Mucosa of descending colon (tissue), 3 donors: Measurements from ENCODE around the gene IBTK. TPM values are rescaled to one million over a fixed set of nuclear protein-coding genes. Genes with fewer than 3 reads are reported as not detected.
A peak's percentile ranks its signal among the peaks of the same experiment; 100 is the strongest.

Experiments used
- ATAC-seq: fragments of 200-7000 bp; cut with Tn5 transposase; one replicate; pipeline ENCODE4 v1.9.1; 2020; ENCODE audit warnings: mild to moderate bottlenecking, moderate library complexity
- DNase-seq, 3 donors: peaks; one replicate each; pipeline ENCODE4 v3.0.0-alpha.2; 2020
- H3K36me3 ChIP-seq: fragments of 200-600 bp; one replicate; pipeline ENCODE4 v1.8.0; 2021; ENCODE audit warnings: low read depth, mild to moderate bottlenecking
- H3K4me1 ChIP-seq: fragments of 200-600 bp; one replicate; pipeline ENCODE4 v1.8.0; 2021; ENCODE audit warnings: low read depth, mild to moderate bottlenecking
- H3K4me3 ChIP-seq: fragments of 200-600 bp; one replicate; pipeline ENCODE4 v1.8.0; 2021; ENCODE audit warnings: mild to moderate bottlenecking
- H3K9me3 ChIP-seq: fragments of 200-600 bp; one replicate; pipeline ENCODE4 v1.8.0; 2021; ENCODE audit warnings: mild to moderate bottlenecking
- intact Hi-C, 2 donors: fragments of 100-400 bp; cut with DNase I in 1 of 2; cut with micrococcal nuclease in 1 of 2; formaldehyde crosslinking; loops; one replicate each; pipeline versions ENCODE4 v1.11.0 to v1.11.1; 2022; cut with DNase I, micrococcal nuclease
- total RNA-seq, 3 donors: library from RNA; stranded (reverse); fragmentation: NEBNext Ultra II Directional in 2 of 3; extraction: Animal tissue kit (Norgen Biotek cat#: 25700) in 2 of 3; gene quantifications; one replicate each; pipeline versions ENCODE4 v1.2.1 to v1.2.4, GENCODE V29; 2021 to 2023
- TF ChIP-seq, protein P1 (sequence below): fragments of 200-600 bp; IDR thresholded peaks from one replicate; pipeline ENCODE4 v1.8.0; 2022; ENCODE audit warnings: antibody characterized with exemption, mild to moderate bottlenecking
- donor health status: DM: no; HTN: no; CAD: no; lungs with moderate emphysema.
- donor health status: DM: no; HTN: no; CAD: no.
- donor health status: DM: no; HTN: yes; CAD: no.

Gene IBTK
- total RNA-seq, 3 donors from 2014 or later = 30.6 to 42.9 (median 32.8) TPM

DNA sequence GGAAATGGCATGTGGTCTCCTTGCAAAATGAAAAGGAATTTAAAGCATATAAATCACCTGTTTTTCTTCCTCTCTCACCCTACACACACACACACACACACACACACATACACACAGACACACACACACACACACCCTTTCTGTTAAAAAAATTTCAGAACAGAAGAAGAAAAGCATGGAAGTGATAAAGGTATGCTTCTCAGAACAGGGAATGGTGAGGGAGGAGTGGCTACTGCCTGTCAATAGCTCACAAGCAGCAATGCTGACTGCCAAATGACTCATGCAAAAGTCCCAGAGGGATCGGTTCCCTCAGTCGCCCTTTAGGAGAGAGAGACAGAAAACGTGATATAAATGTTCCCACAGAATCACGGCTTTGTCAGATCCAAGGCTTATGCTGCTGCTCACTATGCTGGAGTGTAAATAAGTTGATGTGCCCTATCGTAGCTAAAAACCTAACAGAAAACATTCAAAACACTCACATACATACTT lies 102.6 kb downstream of the IBTK start:
- no peaks in the 10 kb centered on the region for H3K36me3 ChIP-seq
- ATAC-seq = peak; percentile 82
- H3K9me3 ChIP-seq = no peaks in the 10 kb centered on the region
- TF ChIP-seq, protein P1, sequence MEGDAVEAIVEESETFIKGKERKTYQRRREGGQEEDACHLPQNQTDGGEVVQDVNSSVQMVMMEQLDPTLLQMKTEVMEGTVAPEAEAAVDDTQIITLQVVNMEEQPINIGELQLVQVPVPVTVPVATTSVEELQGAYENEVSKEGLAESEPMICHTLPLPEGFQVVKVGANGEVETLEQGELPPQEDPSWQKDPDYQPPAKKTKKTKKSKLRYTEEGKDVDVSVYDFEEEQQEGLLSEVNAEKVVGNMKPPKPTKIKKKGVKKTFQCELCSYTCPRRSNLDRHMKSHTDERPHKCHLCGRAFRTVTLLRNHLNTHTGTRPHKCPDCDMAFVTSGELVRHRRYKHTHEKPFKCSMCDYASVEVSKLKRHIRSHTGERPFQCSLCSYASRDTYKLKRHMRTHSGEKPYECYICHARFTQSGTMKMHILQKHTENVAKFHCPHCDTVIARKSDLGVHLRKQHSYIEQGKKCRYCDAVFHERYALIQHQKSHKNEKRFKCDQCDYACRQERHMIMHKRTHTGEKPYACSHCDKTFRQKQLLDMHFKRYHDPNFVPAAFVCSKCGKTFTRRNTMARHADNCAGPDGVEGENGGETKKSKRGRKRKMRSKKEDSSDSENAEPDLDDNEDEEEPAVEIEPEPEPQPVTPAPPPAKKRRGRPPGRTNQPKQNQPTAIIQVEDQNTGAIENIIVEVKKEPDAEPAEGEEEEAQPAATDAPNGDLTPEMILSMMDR = no peak
- H3K4me3 ChIP-seq = no peak overlapping the region
- peak in 1 of 3 donors; percentile 7 for DNase-seq
- H3K4me1 ChIP-seq = no peaks in the 10 kb centered on the region
- intact Hi-C loops = no loop called here

DNA sequence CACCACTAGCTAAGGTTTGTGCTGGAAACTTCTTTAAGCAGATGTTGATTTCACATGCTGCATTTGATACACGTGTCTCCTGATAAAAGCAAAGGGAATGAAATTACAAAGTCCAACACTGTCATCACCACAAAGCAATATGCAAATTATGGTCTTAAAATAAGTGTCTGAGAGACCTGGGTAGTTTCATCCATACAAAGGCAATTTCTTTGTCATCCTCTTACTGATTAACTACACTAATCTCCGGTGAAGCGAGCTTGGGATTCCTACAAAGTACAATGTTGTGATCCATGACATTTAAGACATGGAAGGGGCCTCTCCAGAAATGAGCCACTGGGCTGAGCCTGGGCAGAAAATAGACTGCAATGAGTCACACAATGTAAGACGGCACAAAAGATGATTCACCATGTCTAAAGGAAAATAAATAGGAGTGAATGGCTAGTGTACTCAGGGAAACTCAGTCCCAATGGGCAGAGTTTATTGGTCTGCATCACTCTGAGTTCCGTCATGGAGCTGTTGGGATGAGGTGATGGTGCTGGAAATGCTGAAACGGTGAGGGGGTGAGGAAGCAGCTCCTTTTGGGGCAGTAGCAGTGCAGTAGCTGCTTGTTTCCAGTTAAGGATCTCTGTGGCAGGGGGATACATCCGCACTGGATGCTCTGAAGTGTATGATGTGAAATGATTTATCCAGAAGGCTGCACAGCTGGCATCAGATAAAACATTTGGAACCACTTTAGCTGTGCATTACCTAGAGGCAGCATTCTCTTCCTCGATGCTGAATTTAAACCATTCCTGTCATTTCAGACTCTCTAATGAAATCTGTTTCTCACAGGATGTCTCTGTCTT lies 103.3 kb downstream of the IBTK start:
- TF ChIP-seq, protein P1 = no peak
- DNase-seq = peak in 1 of 3 donors; percentile 2

DNA sequence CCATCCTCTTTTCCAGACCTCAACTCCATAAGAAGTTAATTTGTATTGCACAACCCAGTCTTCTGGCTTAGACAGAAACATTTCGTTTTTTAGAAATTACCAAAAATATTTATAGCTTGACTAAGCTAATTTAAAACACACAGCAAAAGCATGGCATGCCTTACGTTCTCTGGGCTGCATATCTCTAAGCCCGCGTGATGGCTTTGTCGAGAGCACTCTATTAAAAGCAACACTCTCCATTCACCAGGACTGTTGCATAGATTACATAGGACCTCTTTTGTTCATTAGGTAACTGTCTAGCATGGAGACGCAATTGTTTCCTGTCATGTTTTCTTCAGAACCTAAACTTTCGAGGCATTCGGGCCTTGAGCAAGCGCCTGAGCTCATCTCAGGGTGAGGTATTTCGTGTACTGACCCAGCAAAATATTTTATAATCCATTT lies 104.5 kb downstream of the IBTK start:
- intact Hi-C loops = no loop called here
- ATAC-seq (no peak), DNase-seq (no peak)
- no peaks in the 10 kb centered on the region for H3K9me3 ChIP-seq
- H3K36me3 ChIP-seq = no peaks in the 10 kb centered on the region
- H3K4me1 ChIP-seq = no peaks in the 10 kb centered on the region
- TF ChIP-seq, protein P1 = no peak
- H3K4me3 ChIP-seq = no peak overlapping the region

More for the DNA sequence above, 103.3 kb downstream of the IBTK start:
- Histone ChIP-seq H3K36me3 (no peaks in the 10 kb centered on the region), H3K4me1 (no peaks in the 10 kb centered on the region), H3K9me3 (no peaks in the 10 kb centered on the region), H3K4me3 (no peak overlapping the region)
- intact Hi-C loops = no loop called here
- peak; percentile 89 for ATAC-seq

DNA sequence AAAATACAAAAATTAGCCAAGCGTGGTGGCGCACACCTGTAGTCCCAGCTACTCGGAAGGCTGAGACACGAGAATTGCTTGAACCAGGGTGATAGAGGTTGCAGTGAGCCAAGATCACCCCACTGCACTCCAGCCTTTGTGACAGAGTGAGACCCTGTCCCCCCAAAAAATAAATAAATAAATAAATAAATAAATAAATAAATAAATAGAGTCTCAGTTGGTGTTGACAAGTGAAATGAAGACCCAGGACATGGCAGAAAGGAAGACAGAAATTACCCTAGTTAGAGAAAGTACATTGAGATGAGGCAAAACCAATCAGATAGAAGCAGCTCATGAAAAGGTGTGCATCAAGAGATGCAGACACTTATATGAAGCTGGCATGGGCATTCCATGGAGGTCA lies 105.0 kb downstream of the IBTK start:
- DNase-seq = no peak
- Histone ChIP-seq H3K36me3 (no peaks in the 10 kb centered on the region), H3K4me3 (no peak overlapping the region), H3K4me1 (no peaks in the 10 kb centered on the region), H3K9me3 (no peaks in the 10 kb centered on the region)
- TF ChIP-seq, protein P1 = no peak
- no peak for ATAC-seq
- intact Hi-C loops = no loop called here

DNA sequence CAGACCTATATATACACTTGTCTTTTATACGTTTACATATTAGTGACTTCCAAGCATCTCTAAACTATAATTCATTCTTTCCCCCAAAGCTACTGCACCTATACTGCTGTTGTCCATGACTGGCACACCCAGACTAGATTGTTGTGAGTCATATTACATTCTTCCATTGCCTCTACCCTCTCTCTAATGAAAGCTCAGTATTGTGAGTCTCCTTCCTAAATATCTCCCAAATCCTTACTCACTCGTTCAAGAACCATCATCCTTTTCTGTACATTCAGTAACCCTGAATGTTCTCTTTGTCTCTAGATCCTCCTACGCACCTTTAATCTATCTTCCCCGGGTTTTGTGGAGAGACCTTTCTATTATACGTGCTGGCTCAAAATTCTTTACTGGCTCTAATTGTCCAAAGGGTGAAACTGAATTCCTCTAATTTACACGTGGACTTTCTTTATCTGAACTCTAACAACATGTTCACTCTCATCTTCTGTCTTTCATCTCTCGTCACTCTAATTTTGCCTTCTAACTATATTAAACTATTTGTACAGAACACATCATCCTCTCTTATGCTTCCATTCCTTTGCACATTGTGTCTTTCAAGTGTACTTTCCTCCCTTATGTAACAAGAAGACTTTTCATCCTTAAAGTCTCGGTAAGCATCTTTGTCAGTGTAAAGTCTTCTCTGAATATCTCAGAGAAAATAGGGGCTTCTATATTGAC lies 109.3 kb downstream of the IBTK start:
- TF ChIP-seq, protein P1 = no peak
- no peaks in the 10 kb centered on the region for H3K4me1 ChIP-seq
- ATAC-seq (no peak), DNase-seq (no peak)
- H3K9me3 ChIP-seq = no peaks in the 10 kb centered on the region
- H3K4me3 ChIP-seq = no peak overlapping the region
- H3K36me3 ChIP-seq = no peaks in the 10 kb centered on the region
- intact Hi-C loops = no loop called here
